ENCODE measurements around the gene MNAT1. TPM values are rescaled to one million over a fixed set of nuclear protein-coding genes. Genes with fewer than 3 reads are reported as not detected.

The MNAT1 gene
- total and polyA plus RNA-seq, 4 donors, result 16.7 to 85.5 (median 21.6) TPM

- peaks cover 0 to 5% (median 0%) of the 10 kb centered on the region in 4 donors for H3K36me3 ChIP-seq (ENCODE audit: control insufficient read depth in 4 of 4, insufficient read depth in 4 of 4, low read length in 4 of 4)
- peaks cover 0 to 3% (median 0%) of the 10 kb centered on the region in 5 donors for H3K4me1 ChIP-seq (ENCODE audit: control insufficient read depth in 5 of 5, insufficient read depth in 5 of 5, low read length in 5 of 5)
- ATAC-seq (ENCODE audit: insufficient read depth, low FRiP score) (no peak), DNase-seq (no peak)
- TF ChIP-seq CTCF (IDR thresholded peaks at IDR 0.05; ENCODE audit: control extremely low read depth, extremely low read depth), result no peak
- no peak overlapping the region for H3K9ac ChIP-seq (ENCODE audit: insufficient read depth in 1 of 2, low read length in 2 of 2)
- peaks cover 0 to 16% (median 8%) of the 10 kb centered on the region in 4 donors for H3K9me3 ChIP-seq (ENCODE audit: control insufficient read depth in 4 of 4, insufficient read depth in 3 of 4, low read length in 3 of 4)
- H3K4me3 ChIP-seq, result no peak overlapping the region
- 93 to 98% methylated on average over 1 of the region's 1 CpG for WGBS, 2 donors
- no peaks in the 10 kb centered on the region for H3K27me3 ChIP-seq (ENCODE audit: control insufficient read depth in 3 of 3, insufficient read depth in 3 of 3, low read length in 2 of 3)
- H3K27ac ChIP-seq (ENCODE audit: low read depth in 1 of 2, low read length in 1 of 2), result no peak overlapping the region
Observed at GRCh38 chr14:60956632-60957031, 222.1 kb downstream of the MNAT1 start.

GRCh38 chr14:60958146-60958545 is 223.6 kb downstream of the MNAT1 start:
- DNase-seq (no peak), ATAC-seq (ENCODE audit: insufficient read depth, low FRiP score) (no peak)
- Histone ChIP-seq H3K9me3 (ENCODE audit: control insufficient read depth in 4 of 4, insufficient read depth in 3 of 4, low read length in 3 of 4) (peaks cover 0 to 16% (median 8%) of the 10 kb centered on the region in 4 donors), H3K4me3 (no peak overlapping the region), H3K27me3 (ENCODE audit: control insufficient read depth in 3 of 3, insufficient read depth in 3 of 3, low read length in 2 of 3) (no peaks in the 10 kb centered on the region), H3K27ac (ENCODE audit: low read depth in 1 of 2, low read length in 1 of 2) (no peak overlapping the region), H3K4me1 (ENCODE audit: control insufficient read depth in 5 of 5, insufficient read depth in 5 of 5, low read length in 5 of 5) (no peaks in the 10 kb centered on the region), H3K36me3 (ENCODE audit: control insufficient read depth in 4 of 4, insufficient read depth in 4 of 4, low read length in 4 of 4) (peaks cover 0 to 4% (median 0%) of the 10 kb centered on the region in 4 donors), H3K9ac (ENCODE audit: insufficient read depth in 1 of 2, low read length in 2 of 2) (no peak overlapping the region)
- no peak for TF ChIP-seq CTCF (IDR thresholded peaks at IDR 0.05; ENCODE audit: control extremely low read depth, extremely low read depth)

GRCh38 chr14:60963761-60964160 is 229.2 kb downstream of the MNAT1 start:
- H3K4me1 ChIP-seq (ENCODE audit: control insufficient read depth in 5 of 5, insufficient read depth in 5 of 5, low read length in 5 of 5), result peaks cover 0 to 12% (median 4%) of the 10 kb centered on the region in 5 donors
- H3K27me3 ChIP-seq (ENCODE audit: control insufficient read depth in 3 of 3, insufficient read depth in 3 of 3, low read length in 2 of 3), result no peaks in the 10 kb centered on the region
- WGBS, 2 donors, result 61 to 71% methylated on average over 2 of the region's 2 CpGs
- no peak for TF ChIP-seq CTCF (IDR thresholded peaks at IDR 0.05; ENCODE audit: control extremely low read depth, extremely low read depth)
- peaks cover 0 to 5% (median 2%) of the 10 kb centered on the region in 4 donors for H3K9me3 ChIP-seq (ENCODE audit: control insufficient read depth in 4 of 4, insufficient read depth in 3 of 4, low read length in 3 of 4)
- DNase-seq (no peak), ATAC-seq (ENCODE audit: insufficient read depth, low FRiP score) (no peak)
- H3K36me3 ChIP-seq (ENCODE audit: control insufficient read depth in 4 of 4, insufficient read depth in 4 of 4, low read length in 4 of 4), result no peaks in the 10 kb centered on the region
- no peak overlapping the region for H3K9ac ChIP-seq (ENCODE audit: insufficient read depth in 1 of 2, low read length in 2 of 2)
- H3K27ac ChIP-seq (ENCODE audit: low read depth in 1 of 2, low read length in 1 of 2), result no peak overlapping the region
- H3K4me3 ChIP-seq, result no peak overlapping the region

GRCh38 chr14:60964904-60965303 is 230.3 kb downstream of the MNAT1 start:
- TF ChIP-seq CTCF (IDR thresholded peaks at IDR 0.05; ENCODE audit: control extremely low read depth, extremely low read depth), result no peak
- DNase-seq (peak in 1 of 3 donors; percentile 47), ATAC-seq (ENCODE audit: insufficient read depth, low FRiP score) (no peak)
- 54 to 88% methylated on average over 2 of the region's 2 CpGs for WGBS, 2 donors
- H3K4me3 ChIP-seq, result no peak overlapping the region
- no peak overlapping the region for H3K27ac ChIP-seq (ENCODE audit: low read depth in 1 of 2, low read length in 1 of 2)
- no peak overlapping the region for H3K9ac ChIP-seq (ENCODE audit: insufficient read depth in 1 of 2, low read length in 2 of 2)
- H3K4me1 ChIP-seq (ENCODE audit: control insufficient read depth in 5 of 5, insufficient read depth in 5 of 5, low read length in 5 of 5), result peaks cover 0 to 12% (median 4%) of the 10 kb centered on the region in 5 donors
- no peaks in the 10 kb centered on the region for H3K36me3 ChIP-seq (ENCODE audit: control insufficient read depth in 4 of 4, insufficient read depth in 4 of 4, low read length in 4 of 4)
- H3K27me3 ChIP-seq (ENCODE audit: control insufficient read depth in 3 of 3, insufficient read depth in 3 of 3, low read length in 2 of 3), result no peaks in the 10 kb centered on the region
- no peaks in the 10 kb centered on the region for H3K9me3 ChIP-seq (ENCODE audit: control insufficient read depth in 4 of 4, insufficient read depth in 3 of 4, low read length in 3 of 4)

Data from lung (tissue), 12 donors.